ENCODE measurements around the gene HOXC13. TPM values are rescaled to one million over a fixed set of nuclear protein-coding genes. Genes with fewer than 3 reads are reported as not detected.

Gene HOXC13
- total RNA-seq, 4 donors from 2014 or later = not detected

DNA sequence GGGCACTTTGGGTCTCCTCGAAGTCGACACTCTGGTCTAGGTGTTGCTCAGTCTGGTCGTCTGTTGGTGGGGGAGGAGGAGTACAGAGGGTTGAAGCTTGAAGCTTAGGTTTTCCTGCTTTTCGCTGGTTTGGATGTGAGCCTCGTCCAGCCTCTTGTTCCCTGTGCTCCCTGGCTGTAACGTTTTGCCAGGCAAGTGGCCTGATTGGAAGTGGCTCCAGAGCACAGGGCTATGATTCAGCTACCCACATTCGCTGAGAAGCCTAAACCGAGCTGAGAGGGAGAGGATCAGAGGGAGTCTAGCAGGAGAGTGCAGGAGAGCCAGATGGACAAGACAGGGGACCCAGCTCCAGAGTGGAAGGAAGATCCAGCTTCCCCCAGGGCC lies 52.4 kb downstream of the HOXC13 start:
- DNase-seq (ENCODE audit: extremely low spot score) = no peak
- peaks cover 12 to 100% (median 97%) of the 10 kb centered on the region in 4 donors for H3K27me3 ChIP-seq
- TF ChIP-seq POLR2AphosphoS5 (IDR thresholded peaks at IDR 0.05) (no peak), POLR2A (IDR thresholded peaks at IDR 0.05; ENCODE audit: low read depth) (no peak), EP300 (IDR thresholded peaks at IDR 0.05) (no peak)
- TF ChIP-seq, protein P1, sequence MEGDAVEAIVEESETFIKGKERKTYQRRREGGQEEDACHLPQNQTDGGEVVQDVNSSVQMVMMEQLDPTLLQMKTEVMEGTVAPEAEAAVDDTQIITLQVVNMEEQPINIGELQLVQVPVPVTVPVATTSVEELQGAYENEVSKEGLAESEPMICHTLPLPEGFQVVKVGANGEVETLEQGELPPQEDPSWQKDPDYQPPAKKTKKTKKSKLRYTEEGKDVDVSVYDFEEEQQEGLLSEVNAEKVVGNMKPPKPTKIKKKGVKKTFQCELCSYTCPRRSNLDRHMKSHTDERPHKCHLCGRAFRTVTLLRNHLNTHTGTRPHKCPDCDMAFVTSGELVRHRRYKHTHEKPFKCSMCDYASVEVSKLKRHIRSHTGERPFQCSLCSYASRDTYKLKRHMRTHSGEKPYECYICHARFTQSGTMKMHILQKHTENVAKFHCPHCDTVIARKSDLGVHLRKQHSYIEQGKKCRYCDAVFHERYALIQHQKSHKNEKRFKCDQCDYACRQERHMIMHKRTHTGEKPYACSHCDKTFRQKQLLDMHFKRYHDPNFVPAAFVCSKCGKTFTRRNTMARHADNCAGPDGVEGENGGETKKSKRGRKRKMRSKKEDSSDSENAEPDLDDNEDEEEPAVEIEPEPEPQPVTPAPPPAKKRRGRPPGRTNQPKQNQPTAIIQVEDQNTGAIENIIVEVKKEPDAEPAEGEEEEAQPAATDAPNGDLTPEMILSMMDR (IDR thresholded peaks at IDR 0.05) = no peak
- no peak overlapping the region for H3K4me3 ChIP-seq
- intact Hi-C loops (cut with DNase I) = no loop called here
- H3K27ac ChIP-seq (replicated peaks in 1 of 4) = no peak overlapping the region
- no peaks in the 10 kb centered on the region for H3K36me3 ChIP-seq
- H3K9me3 ChIP-seq = no peaks in the 10 kb centered on the region
- 9% methylated on average over 4 of the region's 8 CpGs for WGBS
- peaks cover 27 to 37% (median 28%) of the 10 kb centered on the region in 4 donors for H3K4me1 ChIP-seq

DNA sequence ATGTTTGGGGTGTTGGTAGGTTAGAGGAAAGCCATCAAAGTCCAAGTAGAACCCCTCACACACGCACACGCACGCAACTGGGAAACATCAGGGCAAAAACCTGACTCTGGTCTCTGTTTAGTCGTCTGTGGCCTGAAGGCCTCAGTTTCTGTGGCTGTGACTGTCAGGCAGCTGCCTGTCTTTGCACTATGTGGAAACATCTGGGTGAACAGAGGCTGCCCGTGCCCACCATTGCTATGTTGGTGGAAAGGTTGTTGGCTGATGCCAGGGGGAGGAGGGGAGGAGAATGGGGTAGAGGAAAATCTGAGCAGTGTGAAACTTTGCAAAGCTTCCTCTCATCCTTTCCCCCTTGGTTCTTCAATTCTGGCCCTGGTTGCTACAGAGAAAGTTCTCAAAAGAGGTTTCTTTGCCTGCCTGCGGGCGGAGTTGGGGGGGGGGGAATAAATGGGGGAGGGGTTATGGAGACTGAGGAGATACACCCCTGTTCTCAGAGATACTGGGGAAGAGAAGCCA lies 53.8 kb downstream of the HOXC13 start:
- no peak overlapping the region for H3K27ac ChIP-seq (replicated peaks in 1 of 4)
- 48% methylated on average over 7 of the region's 7 CpGs for WGBS
- no peaks in the 10 kb centered on the region for H3K9me3 ChIP-seq
- no peaks in the 10 kb centered on the region for H3K36me3 ChIP-seq
- no peak for DNase-seq (ENCODE audit: extremely low spot score)
- no peak overlapping the region for H3K4me3 ChIP-seq
- intact Hi-C loops (cut with DNase I) = no loop called here
- TF ChIP-seq, protein P1 (IDR thresholded peaks at IDR 0.05) = no peak
- no peak for TF ChIP-seq POLR2AphosphoS5 (IDR thresholded peaks at IDR 0.05)
- no peak for TF ChIP-seq EP300 (IDR thresholded peaks at IDR 0.05)
- no peak for TF ChIP-seq POLR2A (IDR thresholded peaks at IDR 0.05; ENCODE audit: low read depth)
- H3K4me1 ChIP-seq = peaks cover 25 to 46% (median 27%) of the 10 kb centered on the region in 4 donors
- H3K27me3 ChIP-seq = peaks cover 12 to 100% (median 97%) of the 10 kb centered on the region in 4 donors

DNA sequence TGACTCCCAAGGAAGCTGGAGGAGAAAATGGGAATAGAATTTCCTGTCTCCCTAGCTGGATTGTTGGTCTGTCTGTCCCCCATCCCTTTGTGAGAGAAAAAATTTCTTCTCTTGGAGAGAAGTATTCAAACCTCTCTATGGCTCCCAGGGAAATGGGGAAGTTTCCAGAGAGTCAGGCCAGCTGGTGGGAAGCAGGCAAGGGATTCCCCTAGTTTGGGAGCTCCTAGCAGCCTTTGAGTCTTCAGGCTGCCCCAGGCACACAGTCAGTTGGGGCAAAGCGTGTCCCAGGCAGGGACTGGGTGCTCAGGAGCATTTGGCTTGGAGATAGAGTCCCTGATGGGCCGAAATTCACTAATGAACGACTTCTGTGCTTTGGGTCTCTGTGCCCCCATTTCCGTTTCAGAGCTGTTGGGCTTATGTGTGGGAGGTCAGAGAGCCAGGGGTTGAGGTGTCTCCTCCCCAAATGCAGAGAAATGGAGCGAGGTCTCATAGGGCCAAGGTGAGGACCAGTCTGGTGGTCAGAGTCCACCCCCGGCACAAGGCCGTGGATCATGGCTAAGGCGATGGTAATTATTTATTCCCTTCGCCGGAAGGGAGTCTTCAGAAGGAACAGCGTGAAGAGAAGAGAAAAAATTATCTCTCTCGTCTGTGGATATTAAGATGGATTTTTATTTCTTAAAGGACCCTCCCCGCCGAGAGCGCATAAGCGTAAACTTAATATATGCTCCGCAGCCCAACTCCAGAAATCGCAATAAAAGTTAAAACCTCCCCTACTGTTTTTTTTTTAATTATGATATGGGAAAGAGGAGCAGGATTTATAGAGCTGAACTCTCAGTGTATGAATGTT lies 54.8 kb downstream of the HOXC13 start:
- Histone ChIP-seq H3K9me3 (no peaks in the 10 kb centered on the region), H3K4me1 (peaks cover 25 to 50% (median 31%) of the 10 kb centered on the region in 4 donors), H3K27me3 (peaks cover 12 to 100% (median 97%) of the 10 kb centered on the region in 4 donors), H3K27ac (replicated peaks in 1 of 4) (no peak overlapping the region), H3K4me3 (no peak overlapping the region), H3K36me3 (no peaks in the 10 kb centered on the region)
- intact Hi-C loops (cut with DNase I) = no loop called here
- DNase-seq (ENCODE audit: extremely low spot score) = no peak
- TF ChIP-seq POLR2A (IDR thresholded peaks at IDR 0.05; ENCODE audit: low read depth) (no peak), POLR2AphosphoS5 (IDR thresholded peaks at IDR 0.05) (no peak), EP300 (IDR thresholded peaks at IDR 0.05) (no peak)
- TF ChIP-seq, protein P1 (IDR thresholded peaks at IDR 0.05) = no peak
- 28% methylated on average over 18 of the region's 18 CpGs for WGBS

DNA sequence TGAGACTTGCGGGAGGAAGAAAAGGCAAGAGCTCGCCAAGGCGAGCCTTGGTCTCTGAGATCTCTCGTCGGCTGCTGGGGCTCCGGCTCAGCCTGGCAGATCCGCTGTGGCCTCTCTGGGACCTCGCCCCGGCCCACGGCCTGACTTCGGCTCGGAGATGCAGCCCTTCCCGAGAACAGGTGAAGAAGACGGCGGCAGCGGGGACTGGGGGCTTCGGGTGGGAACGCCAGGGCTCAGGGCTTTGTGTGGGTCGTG lies 55.3 kb downstream of the HOXC13 start:
- Histone ChIP-seq H3K4me1 (peaks cover 25 to 50% (median 31%) of the 10 kb centered on the region in 4 donors), H3K27ac (replicated peaks in 1 of 4) (no peak overlapping the region), H3K4me3 (no peak overlapping the region), H3K27me3 (peaks cover 12 to 100% (median 97%) of the 10 kb centered on the region in 4 donors), H3K36me3 (no peaks in the 10 kb centered on the region), H3K9me3 (no peaks in the 10 kb centered on the region)
- DNase-seq (ENCODE audit: extremely low spot score) = no peak
- intact Hi-C loops (cut with DNase I) = no loop called here
- 5% methylated on average over 12 of the region's 19 CpGs for WGBS
- no peak for TF ChIP-seq POLR2AphosphoS5 (IDR thresholded peaks at IDR 0.05)
- no peak for TF ChIP-seq EP300 (IDR thresholded peaks at IDR 0.05)
- TF ChIP-seq, protein P1 (IDR thresholded peaks at IDR 0.05) = no peak
- no peak for TF ChIP-seq POLR2A (IDR thresholded peaks at IDR 0.05; ENCODE audit: low read depth)
